Keratinocyte (primary cell): ENCODE data around the gene NDNF.

Experiments
- EZH2 ChIP-seq: IDR thresholded peaks from one replicate; pipeline ENCODE4 v1.6.1; 2012; ENCODE audit warnings: inconsistent platforms, mild to moderate bottlenecking, low read length, moderate library complexity
- TF ChIP-seq, protein P1 (sequence below), 3 experiments: IDR thresholded peaks in 1 of 3; conservative IDR thresholded peaks in 1 of 3; optimal IDR thresholded peaks in 1 of 3; 2 replicates in 2 of 3; 3 replicates in 1 of 3; pipeline versions ENCODE3 to v1.5.1; 2011; ENCODE audit warnings: low read length in 3 of 3, mild to moderate bottlenecking in 3 of 3, moderate library complexity in 2 of 3, control low read depth in 1 of 3, inconsistent platforms in 1 of 3; ENCODE audit not compliant: insufficient read depth in 2 of 3; ENCODE audit errors: extremely low read depth in 1 of 3

DNA sequence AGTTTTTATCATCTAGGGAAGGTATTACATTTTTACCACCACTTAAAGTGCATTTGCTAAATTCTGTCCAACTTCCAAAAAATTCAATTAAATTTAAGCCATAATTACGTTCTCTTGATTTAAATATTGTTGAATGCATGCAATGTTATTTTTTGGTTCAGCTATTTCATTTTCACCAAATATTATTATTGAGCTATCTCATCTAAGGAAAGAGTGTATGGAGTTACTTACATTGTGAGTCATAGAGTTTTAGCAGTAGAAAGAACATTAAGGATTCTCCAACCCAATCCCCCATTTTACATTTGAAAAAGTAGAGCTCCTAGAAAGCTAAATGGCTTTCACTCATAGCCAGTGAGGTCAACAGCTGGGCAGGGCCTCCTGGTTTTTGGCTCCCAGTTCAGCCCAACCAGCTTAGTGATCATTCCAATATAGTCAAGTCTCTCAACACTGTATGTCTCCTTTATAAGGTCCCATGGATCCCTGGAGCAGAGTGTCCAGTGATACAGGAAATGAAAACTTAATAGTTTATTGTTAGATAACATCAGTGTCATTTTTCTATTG, 60.5 kb downstream of the NDNF start:
- TF ChIP-seq, protein P1, sequence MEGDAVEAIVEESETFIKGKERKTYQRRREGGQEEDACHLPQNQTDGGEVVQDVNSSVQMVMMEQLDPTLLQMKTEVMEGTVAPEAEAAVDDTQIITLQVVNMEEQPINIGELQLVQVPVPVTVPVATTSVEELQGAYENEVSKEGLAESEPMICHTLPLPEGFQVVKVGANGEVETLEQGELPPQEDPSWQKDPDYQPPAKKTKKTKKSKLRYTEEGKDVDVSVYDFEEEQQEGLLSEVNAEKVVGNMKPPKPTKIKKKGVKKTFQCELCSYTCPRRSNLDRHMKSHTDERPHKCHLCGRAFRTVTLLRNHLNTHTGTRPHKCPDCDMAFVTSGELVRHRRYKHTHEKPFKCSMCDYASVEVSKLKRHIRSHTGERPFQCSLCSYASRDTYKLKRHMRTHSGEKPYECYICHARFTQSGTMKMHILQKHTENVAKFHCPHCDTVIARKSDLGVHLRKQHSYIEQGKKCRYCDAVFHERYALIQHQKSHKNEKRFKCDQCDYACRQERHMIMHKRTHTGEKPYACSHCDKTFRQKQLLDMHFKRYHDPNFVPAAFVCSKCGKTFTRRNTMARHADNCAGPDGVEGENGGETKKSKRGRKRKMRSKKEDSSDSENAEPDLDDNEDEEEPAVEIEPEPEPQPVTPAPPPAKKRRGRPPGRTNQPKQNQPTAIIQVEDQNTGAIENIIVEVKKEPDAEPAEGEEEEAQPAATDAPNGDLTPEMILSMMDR (optimal IDR thresholded peaks at IDR 0.05 in 1 of 3, IDR thresholded peaks at IDR 0.05 in 1 of 3, conservative IDR thresholded peaks at IDR 0.05 in 1 of 3; ENCODE audit: extremely low read depth in 1 of 3, insufficient read depth in 2 of 3, low read length in 3 of 3): no peak
- no peak for TF ChIP-seq EZH2
